Activated CD4-positive, alpha-beta T cell treated with anti-CD3 and anti-CD28 coated beads, Interleukin-10, Interleukin-2, amounts not matched to agents 100 ng/mL and 50 ng/mL, durations not matched to agents 16 hours and 8 hours (primary cell): ENCODE data around the gene TRAF2.
"Not testable (repeated sequence)": the region's sequence is repeated elsewhere in the genome, so short reads cannot be mapped to it uniquely, and the experiment has no call there.

Experiments
- DNase-seq: peaks from one replicate; pipeline ENCODE4 v3.0.0-alpha.2; 2020

Gene TRAF2

DNA sequence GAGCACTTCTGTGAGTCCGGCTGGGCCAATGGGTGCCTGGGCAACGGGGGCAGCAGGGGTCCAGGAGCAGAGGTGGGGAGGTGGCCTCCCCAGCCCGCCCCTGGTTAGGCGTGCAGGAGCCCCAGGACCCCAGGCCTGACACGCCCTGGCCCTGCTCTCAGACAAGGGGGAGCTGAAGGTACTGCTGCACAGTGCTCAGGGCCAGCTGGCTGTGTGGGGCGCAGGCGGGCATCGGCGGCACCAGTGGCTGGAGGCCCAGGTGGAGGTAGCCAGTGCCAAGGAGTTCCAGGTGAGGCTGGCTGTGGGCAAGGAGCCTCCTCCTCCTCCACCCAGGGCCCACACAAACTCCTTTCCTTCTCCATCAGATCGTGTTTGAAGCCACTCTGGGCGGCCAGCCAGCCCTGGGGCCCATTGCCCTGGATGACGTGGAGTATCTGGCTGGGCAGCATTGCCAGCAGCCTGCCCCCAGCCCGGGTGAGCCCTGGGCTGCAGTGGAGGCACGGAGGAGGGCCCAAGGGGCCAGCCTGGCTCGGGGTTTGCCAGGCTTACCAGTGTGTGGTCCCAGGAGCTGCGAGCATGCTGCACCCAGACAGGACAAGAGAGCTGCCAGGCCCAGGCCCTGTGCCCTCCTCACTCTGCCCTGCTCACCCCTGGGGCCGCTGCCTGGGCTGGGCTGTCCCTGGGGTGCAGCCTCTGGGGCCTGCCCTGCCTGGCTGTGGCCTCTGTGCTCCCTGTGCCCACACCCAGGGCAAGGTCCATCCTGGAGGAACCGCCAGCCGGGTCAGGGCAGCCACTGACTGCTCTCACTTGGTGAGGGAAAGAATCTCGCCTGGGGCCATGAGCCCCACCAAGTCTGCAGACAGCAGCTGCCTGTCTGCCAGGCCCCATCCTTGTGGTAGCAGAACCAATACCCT is 27.2 kb upstream of the TRAF2 start:
- DNase-seq, result no peak

DNA sequence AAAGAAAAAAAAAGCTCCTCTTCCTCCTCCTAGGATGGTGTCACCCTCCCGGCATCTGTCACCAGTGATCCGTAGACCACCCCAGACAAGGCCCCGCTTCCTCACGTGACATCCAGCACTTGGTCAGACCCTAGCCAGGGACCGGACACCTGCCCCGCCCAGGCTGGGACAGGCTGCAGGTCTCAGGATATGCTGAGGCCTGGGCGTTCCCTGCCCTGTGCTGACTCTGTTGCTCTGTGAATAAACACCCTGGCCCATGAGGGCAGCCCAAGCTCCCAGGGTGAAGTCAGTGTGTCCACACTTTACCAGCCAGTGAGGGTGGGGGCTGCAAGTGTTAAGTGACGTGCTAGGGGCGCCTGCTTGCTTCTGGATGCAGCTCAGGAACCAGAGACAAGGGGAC is 25.8 kb upstream of the TRAF2 start:
- no peak for DNase-seq

DNA sequence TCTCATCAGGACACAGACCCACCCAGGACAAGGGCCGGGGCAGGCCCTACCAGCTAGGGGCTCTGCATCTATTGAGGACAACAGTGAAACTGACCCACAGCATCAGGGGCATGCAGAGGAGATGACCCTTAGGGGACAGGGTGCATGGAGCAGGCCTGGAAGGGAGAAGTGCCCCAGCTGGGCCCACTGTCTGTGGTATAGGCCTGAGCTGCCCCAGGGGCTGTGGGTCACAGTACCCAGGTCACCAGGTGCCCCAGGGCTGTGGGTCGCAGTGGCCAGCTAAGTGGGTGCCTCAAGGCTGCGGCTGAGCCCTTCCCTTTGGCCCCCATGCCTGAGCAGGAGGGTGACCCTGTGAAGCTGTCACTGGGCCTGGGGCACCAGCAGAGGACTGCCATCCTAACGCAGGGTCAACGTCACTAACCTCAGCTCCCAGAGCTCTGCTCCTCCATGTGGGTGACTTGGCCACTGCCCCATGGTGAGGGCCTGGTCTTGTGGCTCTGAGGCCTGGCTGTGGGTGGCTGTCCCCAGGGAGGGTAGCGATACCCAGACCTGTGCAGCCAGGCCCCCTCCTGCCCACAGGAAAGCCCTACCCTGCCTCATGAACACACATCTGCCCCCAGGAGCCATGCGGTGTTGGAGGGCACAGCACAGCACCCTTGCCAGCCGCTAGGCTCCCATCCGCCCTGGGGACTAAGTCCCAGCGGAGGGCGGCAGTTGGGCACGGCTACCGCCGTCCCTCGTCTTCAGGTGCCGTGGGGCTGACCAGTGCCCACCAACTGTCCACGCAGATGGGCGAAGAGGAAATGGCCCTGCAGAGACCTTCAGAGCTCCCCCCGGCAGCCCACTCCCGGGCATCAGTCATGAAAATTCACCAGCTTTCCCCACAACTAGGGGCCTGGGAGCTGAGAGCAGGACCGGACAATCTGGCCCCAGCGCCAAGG is 25.1 kb upstream of the TRAF2 start:
- DNase-seq, result no peak

DNA sequence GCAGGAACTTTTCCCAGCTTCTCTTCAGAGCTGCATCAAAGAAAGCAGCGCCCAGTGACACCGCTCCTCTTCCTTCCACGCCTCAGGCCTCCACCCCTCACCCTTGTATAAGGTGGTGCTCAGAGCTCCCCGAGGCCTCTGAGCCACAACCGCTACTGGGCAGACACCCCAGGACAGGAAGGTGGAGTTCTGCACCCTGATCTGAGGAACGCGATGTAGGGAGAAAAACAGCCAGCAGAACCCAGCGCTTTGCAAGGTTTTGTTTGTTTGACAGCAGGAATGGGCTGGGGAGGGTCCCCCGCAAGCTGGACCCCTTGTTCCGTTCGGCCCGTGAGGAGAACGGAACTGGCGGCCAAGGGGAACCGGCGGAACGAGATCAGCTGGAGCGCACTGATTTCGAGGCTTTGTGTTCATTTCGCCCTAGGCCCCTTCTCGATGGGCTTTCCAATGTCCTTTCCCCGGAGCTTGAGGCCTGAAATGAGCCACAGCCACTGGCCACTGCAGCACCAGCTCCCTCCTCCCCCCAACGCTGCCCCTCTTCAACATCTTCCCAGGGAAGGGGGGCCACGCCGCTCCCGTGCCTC is 24.4 kb upstream of the TRAF2 start:
- DNase-seq, result no peak

DNA sequence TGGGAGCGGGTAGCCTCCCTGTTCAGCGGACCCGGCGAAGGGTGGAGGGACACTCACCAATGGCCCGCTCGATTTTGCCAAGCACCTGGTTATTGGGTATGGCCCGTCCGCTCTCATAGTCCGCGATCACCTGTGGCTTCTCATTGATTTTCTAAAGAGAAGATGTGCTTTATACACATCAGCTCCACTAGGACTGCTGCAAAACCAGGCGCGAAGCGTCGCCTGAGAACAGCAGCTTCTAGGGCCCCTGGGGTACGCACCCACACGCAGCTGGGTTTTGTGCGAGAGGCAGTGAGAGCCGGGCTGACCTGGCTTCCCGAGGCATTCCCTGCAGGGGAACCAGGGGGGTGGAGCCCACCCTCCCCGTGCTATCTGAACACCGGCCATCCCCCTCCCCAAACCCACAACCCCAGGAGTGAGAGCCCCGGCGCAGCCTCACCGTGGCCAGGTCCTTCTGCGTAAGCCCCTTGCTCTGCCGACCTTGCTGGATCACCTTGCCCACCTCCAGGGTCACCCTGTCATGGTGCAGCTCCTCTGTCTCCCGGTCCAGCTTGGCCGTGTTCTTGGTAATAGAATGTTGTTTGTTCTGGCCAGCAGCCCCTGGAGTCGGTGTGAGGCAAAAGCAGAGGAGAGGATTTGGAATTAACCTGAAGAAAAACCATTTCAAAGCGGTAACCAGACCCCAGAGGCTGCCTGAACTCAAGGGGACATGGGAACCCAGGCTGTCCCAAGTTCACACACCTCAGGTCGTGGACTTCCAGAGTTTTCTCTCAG is 23.3 kb upstream of the TRAF2 start:
- DNase-seq, result no peak

DNA sequence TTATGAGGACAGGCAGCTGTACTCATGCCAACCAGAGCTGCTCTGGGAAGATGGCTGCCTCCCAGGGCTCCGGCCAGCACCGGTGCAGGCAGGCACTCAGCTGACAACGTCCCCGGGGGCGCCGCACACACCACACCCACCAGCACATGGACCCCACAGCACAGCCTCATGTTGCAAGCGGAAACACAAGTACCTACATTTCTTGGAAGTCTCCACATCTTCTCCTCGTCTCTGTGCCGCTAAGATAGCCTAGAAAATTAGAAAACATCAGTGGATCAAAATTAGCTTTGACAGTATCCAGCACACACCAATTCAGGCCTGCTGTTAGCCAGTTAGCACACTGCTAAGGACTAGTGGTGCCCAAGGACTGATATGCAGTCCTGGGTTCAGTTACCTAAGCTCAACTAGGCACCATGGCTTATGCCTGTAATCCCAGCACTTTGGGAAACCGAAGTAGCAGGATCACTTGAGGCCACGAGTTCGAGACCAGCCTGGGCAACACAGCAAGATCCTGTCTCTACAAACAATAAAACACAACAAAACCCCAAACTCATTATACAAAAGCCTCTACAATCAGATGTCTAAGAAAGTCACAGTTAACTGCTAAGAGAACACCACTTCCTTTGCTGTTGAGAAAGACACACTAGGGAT is 22.6 kb upstream of the TRAF2 start:
- DNase-seq, result no peak

DNA sequence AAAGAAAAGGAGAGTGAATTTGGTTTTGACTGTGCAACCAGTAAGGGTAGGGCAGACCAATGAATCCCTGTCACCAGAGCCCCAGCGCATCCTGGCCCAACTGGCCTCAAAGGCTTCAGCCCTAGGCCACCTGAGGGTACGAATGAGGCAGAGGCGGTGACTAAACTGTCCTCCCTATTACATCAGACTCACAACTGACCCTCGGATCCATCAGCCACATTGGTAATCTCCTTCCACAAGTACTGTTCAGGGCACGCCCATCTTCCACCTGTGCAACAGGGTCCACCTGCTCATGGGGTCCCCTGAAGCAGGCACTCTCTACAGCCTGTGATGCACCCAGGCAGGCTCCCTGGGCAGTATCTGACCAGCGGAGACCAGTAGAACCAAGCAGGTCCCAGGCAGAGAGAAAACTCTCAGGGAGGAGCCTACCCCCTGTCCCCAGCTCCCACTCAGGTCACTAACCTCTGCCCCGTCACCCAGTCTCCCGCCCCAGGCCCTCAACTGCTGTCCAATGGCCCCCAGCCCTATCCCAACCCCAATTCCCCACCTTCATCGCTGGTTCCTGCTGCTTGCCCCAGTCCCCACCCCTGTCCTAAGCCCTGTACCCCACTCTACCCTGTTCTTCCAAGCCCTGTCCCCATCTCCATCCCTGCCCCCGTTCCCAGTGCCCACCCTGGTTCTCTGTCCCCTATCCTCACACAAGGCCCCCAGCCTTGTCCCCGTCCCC is 21.1 kb upstream of the TRAF2 start:
- no peak for DNase-seq

DNA sequence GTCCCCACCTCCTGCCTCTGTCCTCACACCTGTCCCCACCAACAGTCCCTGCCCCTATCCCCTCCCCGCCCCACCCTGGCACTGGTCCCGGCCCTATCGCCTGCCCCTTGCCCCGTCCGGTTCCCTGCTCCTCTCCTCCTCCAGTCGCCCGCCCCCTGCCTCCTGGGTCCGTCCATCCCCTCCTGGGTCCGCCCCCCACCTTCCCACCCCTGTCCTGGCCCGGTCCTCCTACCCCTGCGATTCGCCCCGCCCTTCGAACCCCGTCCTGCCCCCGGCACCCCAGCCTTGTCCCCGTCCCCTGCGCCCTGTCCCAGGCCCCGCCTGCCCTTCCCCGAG is 20.6 kb upstream of the TRAF2 start:
- DNase-seq, result no peak

DNA sequence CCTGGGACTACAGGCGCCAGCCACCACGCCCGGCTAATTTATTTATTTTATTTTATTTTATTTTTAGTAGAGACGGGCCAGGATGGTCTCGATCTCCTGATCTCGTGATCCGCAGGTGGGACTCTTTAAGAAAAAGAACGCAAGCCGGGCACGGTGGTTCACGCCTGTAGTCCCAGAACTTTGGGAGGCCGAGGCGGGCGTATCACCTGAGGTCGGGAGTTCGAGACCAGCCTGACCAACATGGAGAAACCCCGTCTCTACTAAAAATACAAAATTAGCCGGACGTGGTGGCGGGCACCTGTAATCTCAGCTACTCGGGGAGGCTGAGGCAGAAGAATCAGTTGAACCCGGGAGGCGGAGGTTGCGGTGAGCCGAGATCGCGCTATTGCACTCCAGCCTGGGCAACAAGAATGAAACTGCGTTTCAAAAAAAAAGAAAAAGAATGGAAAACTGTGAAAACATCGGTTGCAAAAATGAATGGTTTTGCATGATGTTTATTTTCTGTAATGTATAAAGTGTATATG is 19.4 kb upstream of the TRAF2 start:
- DNase-seq, result not testable (repeated sequence)

DNA sequence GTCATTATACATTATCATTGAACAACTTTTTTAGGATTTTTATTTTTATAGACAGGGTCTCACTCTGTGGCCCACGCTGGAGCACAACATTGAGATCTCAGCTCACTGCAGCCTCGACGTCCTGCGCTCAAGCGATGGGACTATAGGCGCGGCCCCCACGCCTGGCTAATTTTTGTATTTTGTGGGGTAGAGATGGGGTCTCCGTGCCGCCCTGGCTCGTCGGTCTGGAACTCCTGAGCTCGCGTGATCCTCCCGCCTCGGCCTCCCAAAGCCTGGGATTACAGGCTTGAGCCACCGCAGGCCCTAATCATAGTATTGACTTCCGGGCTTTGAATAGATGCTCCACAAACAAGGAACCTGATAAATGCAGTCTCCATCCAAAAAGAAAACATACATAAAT is 18.8 kb upstream of the TRAF2 start:
- DNase-seq, result no peak

DNA sequence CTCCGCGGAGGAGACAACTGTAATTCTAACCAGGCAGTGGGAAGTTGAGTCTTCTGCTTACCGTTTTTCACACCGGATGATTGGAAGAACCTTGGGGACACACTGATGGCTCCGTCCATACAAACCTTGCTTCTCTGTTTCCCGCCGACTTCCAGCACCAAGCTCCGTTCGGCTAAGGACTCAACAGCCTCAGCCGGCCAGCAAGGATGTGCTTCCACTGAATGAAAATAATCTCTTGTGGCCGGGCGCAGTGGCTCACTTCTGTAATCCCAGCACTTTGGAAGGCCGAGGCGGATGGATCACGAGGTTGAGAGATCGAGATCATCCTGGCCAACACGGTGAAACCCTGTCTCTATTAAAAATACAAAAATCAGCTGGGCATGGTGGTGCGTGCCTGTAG is 18.4 kb upstream of the TRAF2 start:
- DNase-seq, result no peak

DNA sequence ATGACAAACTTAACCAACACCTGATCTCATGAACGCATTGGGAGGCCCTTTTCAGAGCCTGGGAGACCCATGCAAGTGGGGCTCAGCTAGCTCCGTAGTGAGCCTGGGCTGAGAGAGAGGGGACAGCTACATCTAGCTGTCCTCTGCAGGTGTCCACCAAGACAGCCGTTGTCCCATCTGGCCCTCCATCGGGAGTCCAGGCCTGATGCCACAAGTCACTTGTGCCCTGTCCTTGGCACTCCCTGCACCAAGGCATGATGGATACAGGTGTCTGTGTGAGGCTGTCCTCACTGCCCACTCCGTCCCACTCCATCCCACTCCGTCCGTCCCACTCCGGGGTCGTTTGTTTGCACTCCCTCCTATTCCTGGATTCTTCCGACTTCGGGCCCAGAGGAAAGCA is 17.7 kb upstream of the TRAF2 start:
- no peak for DNase-seq

DNA sequence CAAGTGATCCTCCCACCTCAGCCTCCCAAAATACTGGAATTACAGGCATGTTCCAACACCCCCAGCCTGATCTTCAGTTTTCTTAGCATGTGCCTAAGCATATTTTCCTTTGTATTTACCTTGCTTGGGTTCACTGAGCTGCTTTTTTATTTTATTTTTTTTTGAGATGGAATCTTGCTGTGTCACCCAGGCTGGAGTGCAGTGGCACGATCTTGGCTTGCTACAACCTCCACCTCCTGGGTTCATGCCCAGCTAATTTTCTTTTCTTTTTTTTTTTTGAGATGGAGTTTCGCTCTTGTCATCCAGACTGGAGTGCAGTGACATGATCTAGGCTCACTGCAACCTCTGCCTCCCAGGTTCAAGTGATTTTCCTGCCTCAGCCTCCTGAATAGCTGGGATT is 16.7 kb upstream of the TRAF2 start:
- not testable (repeated sequence) for DNase-seq

DNA sequence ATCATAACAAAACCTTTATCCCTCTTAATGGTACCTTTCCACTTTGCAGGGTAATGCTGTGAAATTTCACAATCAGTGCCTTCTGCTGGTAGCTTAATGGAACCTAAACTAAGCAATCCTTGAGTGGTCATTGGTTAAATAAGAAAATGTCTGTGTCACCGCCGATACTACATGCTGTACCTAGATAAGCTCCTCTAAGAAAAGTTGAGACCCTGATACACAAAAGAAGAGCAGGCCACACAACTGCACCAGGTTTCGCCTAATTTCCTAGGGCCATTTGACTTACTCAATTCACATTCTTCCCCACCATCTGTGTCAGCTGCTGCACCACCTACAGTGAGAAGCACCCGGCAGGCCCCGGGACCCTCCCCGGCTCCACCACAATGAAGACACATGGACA is 11.2 kb upstream of the TRAF2 start:
- DNase-seq, result no peak

DNA sequence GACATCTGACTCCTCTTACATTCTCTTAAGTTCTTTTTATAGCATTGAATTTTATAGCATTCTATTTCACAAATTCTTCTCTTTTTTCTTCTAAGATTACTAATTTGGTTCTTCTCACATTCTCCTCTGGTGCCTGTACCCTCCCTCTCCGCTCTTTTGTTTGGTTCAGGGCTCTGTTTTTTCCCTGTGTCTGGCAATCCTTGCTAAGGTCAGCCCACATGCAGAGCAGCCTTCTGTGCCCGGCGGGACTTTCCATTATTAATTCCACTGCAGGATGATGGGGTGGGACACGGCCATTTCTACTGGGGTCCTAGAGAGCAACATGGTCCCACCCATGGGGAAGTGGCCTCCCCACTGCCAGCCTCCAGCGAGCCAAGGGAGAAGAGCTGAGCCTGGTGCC is 9.8 kb upstream of the TRAF2 start:
- no peak for DNase-seq

DNA sequence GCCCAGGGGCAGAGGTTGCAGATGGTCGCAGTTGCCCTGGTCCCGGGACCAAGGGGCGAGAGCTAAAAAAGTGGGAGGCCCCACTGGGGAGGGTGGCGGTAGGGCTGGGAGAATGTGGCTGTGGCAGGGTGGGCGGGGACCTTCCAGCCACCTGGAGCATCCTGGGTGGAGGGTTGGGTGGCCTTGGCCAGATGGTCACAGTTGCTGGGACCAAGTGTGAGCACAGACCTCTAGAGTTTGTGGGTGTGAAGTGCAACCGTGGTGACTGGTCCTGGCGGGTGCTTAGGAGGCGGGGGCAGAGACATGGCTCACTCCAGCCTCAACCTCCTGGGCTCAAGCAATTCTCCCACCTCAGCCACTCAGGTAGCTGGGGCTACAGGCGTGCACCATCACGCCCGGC is 5.7 kb upstream of the TRAF2 start:
- no peak for DNase-seq

DNA sequence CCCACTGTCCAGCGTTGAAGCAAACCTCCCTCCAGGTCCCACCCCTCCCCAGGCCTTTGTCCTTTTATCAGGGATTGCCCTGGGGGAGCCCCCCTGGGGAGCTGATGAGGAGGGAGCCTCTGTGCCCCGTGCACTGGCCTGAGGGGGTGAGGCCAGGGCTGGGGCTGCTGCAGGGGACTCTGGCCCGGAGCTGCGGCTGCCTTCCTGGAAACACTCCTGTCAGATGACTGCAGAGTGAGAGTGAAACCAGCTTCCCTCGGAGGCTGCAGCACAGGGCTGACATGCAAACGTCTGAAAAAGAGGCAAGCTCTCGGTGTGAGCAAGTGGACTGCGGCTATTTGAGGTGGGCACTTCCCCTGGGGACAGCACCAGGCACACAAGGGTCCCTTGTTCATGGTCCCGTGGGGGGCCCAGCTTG is 4.6 kb upstream of the TRAF2 start:
- DNase-seq, result peak; percentile 91

DNA sequence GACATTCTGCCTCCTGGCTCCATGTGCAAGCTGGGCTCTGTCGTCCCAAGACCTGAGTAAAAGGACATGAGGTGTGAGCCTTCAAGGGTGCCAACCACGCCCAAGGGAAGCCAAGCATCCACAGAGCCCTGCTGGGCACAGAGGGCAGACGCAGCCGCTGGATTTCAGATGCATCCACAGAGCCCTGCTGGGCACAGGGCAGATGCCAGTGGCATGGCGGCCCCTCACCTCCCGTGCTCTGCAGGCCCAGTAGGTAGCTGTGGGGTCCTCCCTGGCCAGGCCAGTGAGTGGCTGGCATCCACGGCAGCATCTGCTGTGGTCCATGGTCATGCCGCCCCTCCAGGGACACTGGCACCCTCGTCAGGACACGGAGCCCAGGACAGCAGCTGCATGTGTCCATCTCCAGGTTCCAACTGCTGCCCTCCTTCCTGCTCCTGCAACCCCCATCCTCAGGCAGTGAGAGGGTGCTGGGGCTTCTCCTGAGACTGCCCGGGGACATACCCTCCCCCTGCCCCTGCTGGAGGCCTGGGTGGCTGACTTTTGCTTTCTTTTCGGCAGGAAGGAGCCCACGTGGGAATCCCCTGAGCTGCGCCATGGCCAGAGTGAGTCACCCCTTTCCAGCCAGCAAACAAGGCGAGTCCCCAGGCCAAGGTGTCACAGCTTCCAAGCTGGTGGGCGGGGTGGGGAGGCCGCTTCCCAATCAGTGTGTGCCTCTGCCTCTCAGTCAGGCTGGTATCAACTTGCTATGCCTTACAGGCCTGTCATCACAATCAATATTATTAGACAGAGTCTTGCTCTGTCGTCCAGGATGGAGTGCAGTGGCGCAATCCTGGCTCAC is 4.0 kb upstream of the TRAF2 start:
- DNase-seq, result peak; percentile 96

DNA sequence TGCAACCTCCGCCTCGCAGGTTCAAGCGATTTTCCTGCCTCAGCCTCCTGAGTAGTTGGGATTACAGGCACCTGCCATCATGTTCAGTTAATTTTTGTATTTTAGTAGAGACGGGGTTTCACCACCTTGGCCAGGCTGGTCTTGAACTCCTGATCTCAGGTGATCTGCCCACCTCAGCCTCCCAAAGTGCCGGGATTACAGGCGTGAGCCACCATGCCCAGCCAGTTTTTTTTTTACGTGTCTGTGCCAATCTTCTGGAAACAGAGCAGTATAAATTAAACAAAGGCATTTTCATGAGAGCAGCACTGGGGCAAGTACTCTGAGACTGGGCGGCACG is 3.4 kb upstream of the TRAF2 start:
- DNase-seq, result not testable (repeated sequence)

DNA sequence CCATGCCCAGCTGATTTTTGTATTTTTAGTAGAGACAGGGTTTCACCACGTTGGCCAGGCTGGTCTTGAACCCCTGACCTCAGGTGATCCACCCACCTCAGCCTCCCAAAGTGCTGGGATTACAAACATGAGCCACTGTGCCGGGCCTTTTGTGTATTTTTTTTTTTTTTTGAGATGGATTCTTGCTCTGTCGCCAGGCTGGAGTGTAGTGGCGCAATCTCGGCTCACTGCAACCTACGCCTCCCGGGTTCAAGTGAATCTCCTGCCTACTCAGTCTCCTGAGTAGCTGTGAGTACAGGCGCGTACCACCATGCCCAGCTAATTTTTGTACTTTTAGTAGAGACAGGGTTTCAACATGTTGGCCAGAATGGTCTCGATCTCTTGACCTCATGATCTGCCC is 2.6 kb upstream of the TRAF2 start:
- not testable (repeated sequence) for DNase-seq
